ENCODE results near the gene LTBP4. TPM values are rescaled to one million over a fixed set of nuclear protein-coding genes. Genes with fewer than 3 reads are reported as not detected.
"Not testable (repeated sequence)": the region's sequence is repeated elsewhere in the genome, so short reads cannot be mapped to it uniquely, and the experiment has no call there.

LTBP4 gene
- total RNA-seq, 1 experiment from 2014 or later, result 75.4 TPM

DNA sequence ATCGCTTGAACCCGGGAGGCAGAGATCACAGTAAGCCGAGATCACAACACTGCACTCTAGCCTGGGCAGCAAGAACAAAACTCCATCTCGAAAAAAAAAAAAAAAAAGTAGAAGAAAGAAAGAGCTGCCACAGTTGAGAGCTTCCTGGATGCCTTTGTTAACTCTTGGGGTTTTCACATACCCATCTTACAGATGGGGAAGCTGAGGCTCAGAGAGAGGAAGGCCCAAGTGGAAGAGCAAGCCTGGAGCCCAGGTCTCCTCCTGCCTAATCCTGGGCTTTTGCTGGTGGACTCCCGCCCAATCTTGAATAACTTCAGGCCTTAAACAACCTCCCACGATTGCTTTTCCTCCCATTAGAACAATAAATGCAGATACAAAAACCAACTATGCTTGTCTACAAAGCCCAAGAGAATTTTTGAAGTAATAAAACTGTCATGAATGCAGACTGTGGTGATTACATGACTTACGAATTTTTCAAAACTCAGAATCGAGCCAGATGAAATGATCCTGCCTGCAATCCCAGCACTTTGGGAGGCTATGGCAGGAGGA lies 41.7 kb downstream of the LTBP4 start:
- H3K4me3 ChIP-seq (ENCODE audit: low read depth in 2 of 2, low read length in 2 of 2), result no peak overlapping the region
- intact Hi-C loops (cut with micrococcal nuclease; ENCODE audit: unreplicated experiment) (no loop called here), in situ Hi-C loops (cut with HindIII; ENCODE audit: low pct_unique_long_range_greater_than_20kb, low sequenced_read_pairs) (no loop called here)
- no peak overlapping the region for H3K27ac ChIP-seq (ENCODE audit: low read length)
- no peaks in the 10 kb centered on the region for H3K27me3 ChIP-seq (ENCODE audit: control insufficient read depth, insufficient read depth, low read length)
- H3K9me3 ChIP-seq (ENCODE audit: control insufficient read depth, insufficient read depth, low read depth, low read length), result no peaks in the 10 kb centered on the region
- TF ChIP-seq POLR2AphosphoS5 (IDR thresholded peaks at IDR 0.05; ENCODE audit: low read depth, low read length) (no peak), TCF7L2 (IDR thresholded peaks at IDR 0.05; ENCODE audit: low read depth, low read length) (no peak), SIN3A (IDR thresholded peaks at IDR 0.05; ENCODE audit: borderline replicate concordance, insufficient read depth, low read depth, low read length) (no peak)
- TF ChIP-seq, protein P1, sequence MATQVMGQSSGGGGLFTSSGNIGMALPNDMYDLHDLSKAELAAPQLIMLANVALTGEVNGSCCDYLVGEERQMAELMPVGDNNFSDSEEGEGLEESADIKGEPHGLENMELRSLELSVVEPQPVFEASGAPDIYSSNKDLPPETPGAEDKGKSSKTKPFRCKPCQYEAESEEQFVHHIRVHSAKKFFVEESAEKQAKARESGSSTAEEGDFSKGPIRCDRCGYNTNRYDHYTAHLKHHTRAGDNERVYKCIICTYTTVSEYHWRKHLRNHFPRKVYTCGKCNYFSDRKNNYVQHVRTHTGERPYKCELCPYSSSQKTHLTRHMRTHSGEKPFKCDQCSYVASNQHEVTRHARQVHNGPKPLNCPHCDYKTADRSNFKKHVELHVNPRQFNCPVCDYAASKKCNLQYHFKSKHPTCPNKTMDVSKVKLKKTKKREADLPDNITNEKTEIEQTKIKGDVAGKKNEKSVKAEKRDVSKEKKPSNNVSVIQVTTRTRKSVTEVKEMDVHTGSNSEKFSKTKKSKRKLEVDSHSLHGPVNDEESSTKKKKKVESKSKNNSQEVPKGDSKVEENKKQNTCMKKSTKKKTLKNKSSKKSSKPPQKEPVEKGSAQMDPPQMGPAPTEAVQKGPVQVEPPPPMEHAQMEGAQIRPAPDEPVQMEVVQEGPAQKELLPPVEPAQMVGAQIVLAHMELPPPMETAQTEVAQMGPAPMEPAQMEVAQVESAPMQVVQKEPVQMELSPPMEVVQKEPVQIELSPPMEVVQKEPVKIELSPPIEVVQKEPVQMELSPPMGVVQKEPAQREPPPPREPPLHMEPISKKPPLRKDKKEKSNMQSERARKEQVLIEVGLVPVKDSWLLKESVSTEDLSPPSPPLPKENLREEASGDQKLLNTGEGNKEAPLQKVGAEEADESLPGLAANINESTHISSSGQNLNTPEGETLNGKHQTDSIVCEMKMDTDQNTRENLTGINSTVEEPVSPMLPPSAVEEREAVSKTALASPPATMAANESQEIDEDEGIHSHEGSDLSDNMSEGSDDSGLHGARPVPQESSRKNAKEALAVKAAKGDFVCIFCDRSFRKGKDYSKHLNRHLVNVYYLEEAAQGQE (IDR thresholded peaks at IDR 0.05; ENCODE audit: insufficient read depth in 1 of 2, low read depth in 2 of 2, low read length in 1 of 2), result no peak
- TF ChIP-seq, protein P2, sequence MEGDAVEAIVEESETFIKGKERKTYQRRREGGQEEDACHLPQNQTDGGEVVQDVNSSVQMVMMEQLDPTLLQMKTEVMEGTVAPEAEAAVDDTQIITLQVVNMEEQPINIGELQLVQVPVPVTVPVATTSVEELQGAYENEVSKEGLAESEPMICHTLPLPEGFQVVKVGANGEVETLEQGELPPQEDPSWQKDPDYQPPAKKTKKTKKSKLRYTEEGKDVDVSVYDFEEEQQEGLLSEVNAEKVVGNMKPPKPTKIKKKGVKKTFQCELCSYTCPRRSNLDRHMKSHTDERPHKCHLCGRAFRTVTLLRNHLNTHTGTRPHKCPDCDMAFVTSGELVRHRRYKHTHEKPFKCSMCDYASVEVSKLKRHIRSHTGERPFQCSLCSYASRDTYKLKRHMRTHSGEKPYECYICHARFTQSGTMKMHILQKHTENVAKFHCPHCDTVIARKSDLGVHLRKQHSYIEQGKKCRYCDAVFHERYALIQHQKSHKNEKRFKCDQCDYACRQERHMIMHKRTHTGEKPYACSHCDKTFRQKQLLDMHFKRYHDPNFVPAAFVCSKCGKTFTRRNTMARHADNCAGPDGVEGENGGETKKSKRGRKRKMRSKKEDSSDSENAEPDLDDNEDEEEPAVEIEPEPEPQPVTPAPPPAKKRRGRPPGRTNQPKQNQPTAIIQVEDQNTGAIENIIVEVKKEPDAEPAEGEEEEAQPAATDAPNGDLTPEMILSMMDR (IDR thresholded peaks at IDR 0.05), result no peak
- no peak for DNase-seq (ENCODE audit: low read depth, low spot score)
- BruUV-seq (replicated peaks), result no TSS peak
- H3K4me1 ChIP-seq (ENCODE audit: control insufficient read depth, insufficient read depth, low read length), result peaks cover 10% of the 10 kb centered on the region; the same call in 1 of the 2 replicates
- H3K36me3 ChIP-seq (ENCODE audit: control insufficient read depth, insufficient read depth, low read length), result no peaks in the 10 kb centered on the region
- no peak for ATAC-seq
- POLR2A ChIA-PET, result no interaction called here
- CTCF ChIA-PET, result interaction anchor here (0.7 kb wide), 1 partner anchor 80 kb away, joined by 5 read pairs; no protein-coding TSS in a partner anchor

DNA sequence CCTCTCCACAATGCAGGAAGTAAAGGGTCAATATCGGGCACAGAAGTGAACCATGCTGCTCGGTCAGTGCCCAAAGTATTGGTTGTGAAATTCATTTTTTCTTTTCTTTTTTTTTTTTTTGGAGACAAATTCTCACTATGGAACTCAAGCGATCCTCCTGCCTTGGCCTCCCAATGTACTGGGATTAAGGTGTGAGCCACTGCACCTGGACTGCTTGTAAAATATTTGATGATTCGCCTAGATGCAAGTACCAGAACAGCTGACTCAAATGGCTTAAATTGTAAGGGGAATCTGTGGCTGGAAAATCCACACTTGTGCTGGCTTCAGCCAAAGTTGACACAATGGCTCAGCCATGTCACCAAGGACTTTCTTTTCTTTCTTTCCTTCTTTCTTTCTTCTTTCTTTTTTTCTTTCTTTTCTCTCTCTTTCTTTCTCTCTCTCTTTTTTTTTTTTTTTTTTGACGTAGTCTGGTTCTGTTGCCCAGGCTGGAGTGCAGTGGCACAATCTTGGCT lies 45.6 kb downstream of the LTBP4 start:
- no TSS peak for BruUV-seq (replicated peaks)
- no peak overlapping the region for H3K27ac ChIP-seq (ENCODE audit: low read length)
- intact Hi-C loops (cut with micrococcal nuclease; ENCODE audit: unreplicated experiment), result no loop called here
- H3K4me1 ChIP-seq (ENCODE audit: control insufficient read depth, insufficient read depth, low read length), result peaks cover 6% of the 10 kb centered on the region; the same call in 1 of the 2 replicates
- peak overlapping the region in 1 of 2 experiments; percentile 33; a peak in 3 of 4 replicates for H3K4me3 ChIP-seq (ENCODE audit: low read depth in 2 of 2, low read length in 2 of 2)
- no peaks in the 10 kb centered on the region for H3K27me3 ChIP-seq (ENCODE audit: control insufficient read depth, insufficient read depth, low read length)
- ATAC-seq (no peak), DNase-seq (ENCODE audit: low read depth, low spot score) (no peak)
- no peaks in the 10 kb centered on the region for H3K9me3 ChIP-seq (ENCODE audit: control insufficient read depth, insufficient read depth, low read depth, low read length)
- in situ Hi-C loops (cut with HindIII; ENCODE audit: low pct_unique_long_range_greater_than_20kb, low sequenced_read_pairs), result no loop called here
- TF ChIP-seq SIN3A (IDR thresholded peaks at IDR 0.05; ENCODE audit: borderline replicate concordance, insufficient read depth, low read depth, low read length), result no peak
- TF ChIP-seq, protein P2 (IDR thresholded peaks at IDR 0.05), result no peak
- TF ChIP-seq, protein P1 (IDR thresholded peaks at IDR 0.05; ENCODE audit: insufficient read depth in 1 of 2, low read depth in 2 of 2, low read length in 1 of 2), result no peak
- POLR2A ChIA-PET, result no interaction called here
- no peaks in the 10 kb centered on the region for H3K36me3 ChIP-seq (ENCODE audit: control insufficient read depth, insufficient read depth, low read length)
- CTCF ChIA-PET, result interaction anchor here (0.7 kb wide), 1 partner anchor 134 kb away, joined by 6 read pairs; no protein-coding TSS in a partner anchor

DNA sequence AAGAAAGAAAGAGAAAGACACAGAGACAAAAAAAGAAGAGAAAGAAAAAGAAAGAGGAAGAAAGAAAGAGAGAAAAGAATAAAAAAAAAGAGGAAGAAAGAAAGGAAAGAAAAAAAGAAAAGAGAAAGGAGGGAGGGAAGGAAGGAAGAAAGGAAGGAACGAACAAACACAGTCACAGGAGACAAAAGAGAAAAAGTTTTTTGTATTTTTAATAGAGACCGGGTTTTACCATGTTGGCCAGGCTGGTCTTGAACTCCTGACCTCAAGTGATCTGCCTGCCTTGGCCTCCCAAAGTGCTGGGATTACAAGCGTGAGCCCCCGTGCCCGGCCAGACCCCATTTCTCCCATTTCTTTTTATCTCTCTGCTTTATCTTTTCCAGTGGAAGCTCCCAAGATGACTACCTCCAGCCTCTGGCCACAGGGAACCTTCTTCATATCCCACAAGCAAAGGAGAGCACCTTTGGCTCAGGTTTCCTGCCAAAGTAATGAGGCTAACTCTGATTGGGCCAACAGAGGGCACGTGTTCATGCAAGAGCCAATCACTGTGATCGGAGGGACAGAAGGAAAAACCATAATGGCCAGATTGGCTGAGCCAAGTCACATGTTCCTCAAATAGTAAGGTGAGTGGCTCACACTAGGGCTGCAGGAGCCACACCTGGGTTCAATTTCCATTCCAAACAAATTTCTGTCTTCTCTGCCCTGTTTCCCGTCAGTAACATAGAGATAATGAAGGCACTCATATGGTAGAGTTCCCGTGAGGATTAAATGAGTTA lies 48.9 kb downstream of the LTBP4 start:
- H3K27ac ChIP-seq (ENCODE audit: low read length); H3K36me3 ChIP-seq (ENCODE audit: control insufficient read depth, insufficient read depth, low read length); H3K27me3 ChIP-seq (ENCODE audit: control insufficient read depth, insufficient read depth, low read length); POLR2A ChIA-PET; in situ Hi-C loops (cut with HindIII; ENCODE audit: low pct_unique_long_range_greater_than_20kb, low sequenced_read_pairs); DNase-seq (ENCODE audit: low read depth, low spot score); H3K9me3 ChIP-seq (ENCODE audit: control insufficient read depth, insufficient read depth, low read depth, low read length); ATAC-seq; BruUV-seq (replicated peaks); H3K4me3 ChIP-seq (ENCODE audit: low read depth in 2 of 2, low read length in 2 of 2); intact Hi-C loops (cut with micrococcal nuclease; ENCODE audit: unreplicated experiment); H3K4me1 ChIP-seq (ENCODE audit: control insufficient read depth, insufficient read depth, low read length); CTCF ChIA-PET: not testable (repeated sequence)
